Thymus (tissue), 11 donors: ENCODE results near the gene BCL11A. TPM values are rescaled to one million over a fixed set of nuclear protein-coding genes. Genes with fewer than 3 reads are reported as not detected.

Experiments used
- DNase-seq, 9 donors: peaks; one replicate each; pipeline ENCODE4 v3.0.0-alpha.2; 2013; ENCODE audit warnings: low spot score in 9 of 9, low read depth in 6 of 9, missing footprints in 1 of 9
- H3K27ac ChIP-seq, 2 donors: one replicate each; pipeline ENCODE4 v1.5.1; 2013; ENCODE audit warnings: control low read depth in 1 of 2, low read depth in 1 of 2, low read length in 1 of 2, mild to moderate bottlenecking in 1 of 2, moderate library complexity in 1 of 2
- H3K27me3 ChIP-seq, 2 donors: one replicate each; pipeline ENCODE4 v1.5.1; 2013; ENCODE audit warnings: low read length in 1 of 2; ENCODE audit not compliant: control insufficient read depth in 2 of 2, insufficient read depth in 1 of 2
- H3K36me3 ChIP-seq, 2 donors: one replicate each; pipeline ENCODE4 v1.5.1; 2013; ENCODE audit warnings: low read length in 1 of 2, mild to moderate bottlenecking in 1 of 2, moderate library complexity in 1 of 2; ENCODE audit not compliant: control insufficient read depth in 2 of 2, insufficient read depth in 2 of 2
- H3K4me1 ChIP-seq, 2 donors: one replicate each; pipeline ENCODE4 v1.5.1; 2013; ENCODE audit warnings: low read length in 2 of 2; ENCODE audit not compliant: control insufficient read depth in 2 of 2, insufficient read depth in 2 of 2
- H3K4me3 ChIP-seq, 2 donors: one replicate each; pipeline ENCODE4 v1.5.1; 2013; ENCODE audit warnings: low read length in 2 of 2, control low read depth in 1 of 2, mild to moderate bottlenecking in 1 of 2
- H3K9me3 ChIP-seq, 2 donors: one replicate each; pipeline ENCODE4 v1.5.1; 2013; ENCODE audit warnings: low read length in 1 of 2, mild to moderate bottlenecking in 1 of 2; ENCODE audit not compliant: control insufficient read depth in 2 of 2, insufficient read depth in 1 of 2
- WGBS: extraction: QIAGEN DNeasy Blood & Tissue Kit; methylation state at CpG from one replicate; pipeline ENCODE4 v1.1.7; 2013; 5-methylcytosine and 5-hydroxymethylcytosine counted together
- polyA plus RNA-seq: library from polyadenylated mRNA; stranded (reverse); fragments of 200-250 nt; gene quantifications from one replicate; pipeline ENCODE4 v1.2.3, GENCODE V29; 2013
- total RNA-seq: library from RNA; stranded (reverse); fragments of 120-200 nt; gene quantifications from one replicate; pipeline ENCODE4 v1.2.4, GENCODE V29; 2013
- donor health status: healthy.

BCL11A gene
- total and polyA plus RNA-seq, 2 donors: 27.9 to 33.6 TPM

GRCh38 chr2:60459851-60460250, 93.6 kb downstream of the BCL11A start:
- Histone ChIP-seq H3K27me3 (no peaks in the 10 kb centered on the region), H3K9me3 (peaks cover 0 to 1% of the 10 kb centered on the region in 2 donors), H3K4me3 (no peak overlapping the region), H3K27ac (no peak overlapping the region), H3K4me1 (peaks cover 6 to 7% of the 10 kb centered on the region in 2 donors), H3K36me3 (peaks cover 31 to 66% of the 10 kb centered on the region in 2 donors)
- no peak for DNase-seq
- WGBS: 93% methylated on average over 5 of the region's 5 CpGs

GRCh38 chr2:60456115-60456770, 97.2 kb downstream of the BCL11A start:
- Histone ChIP-seq H3K27me3 (no peaks in the 10 kb centered on the region), H3K27ac (peak overlapping the region in 1 of 2 donors; percentile 42), H3K36me3 (peaks cover 29 to 57% of the 10 kb centered on the region in 2 donors), H3K4me3 (no peak overlapping the region), H3K9me3 (no peaks in the 10 kb centered on the region), H3K4me1 (peaks cover 7 to 8% of the 10 kb centered on the region in 2 donors)
- WGBS: 52% methylated on average over 6 of the region's 6 CpGs
- DNase-seq: peak in 3 of 9 donors; percentile 28 to 65 (median 37)

- no peak for DNase-seq
- H3K27ac ChIP-seq: peak overlapping the region in 1 of 2 donors; percentile 31
- WGBS: 97% methylated on average over 9 of the region's 9 CpGs
These were observed 99.6 kb downstream of the BCL11A start for GRCh38 chr2:60453872-60454271.

DNA sequence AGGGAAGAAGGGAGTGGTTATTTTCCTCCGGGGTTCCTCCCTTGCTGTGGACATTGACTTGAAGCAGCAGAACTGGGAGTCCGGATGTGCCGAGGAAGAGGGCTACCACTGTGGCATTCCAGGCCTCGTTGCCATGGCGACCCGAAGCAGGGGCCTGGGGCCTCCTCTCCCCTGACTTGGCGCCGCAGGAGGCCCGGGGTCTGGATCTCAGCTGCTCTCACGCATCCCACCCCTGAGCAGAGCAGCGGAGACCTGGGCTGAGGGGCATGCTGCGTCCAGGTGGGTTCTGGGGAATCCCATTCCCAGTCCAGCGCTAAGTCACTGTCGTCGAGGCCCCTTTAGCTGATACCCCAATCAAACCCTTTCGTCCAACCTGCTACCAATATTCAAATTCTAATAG, 100.2 kb downstream of the BCL11A start:
- Histone ChIP-seq H3K27ac (no peak overlapping the region), H3K4me3 (no peak overlapping the region), H3K4me1 (peaks cover 8 to 16% of the 10 kb centered on the region in 2 donors), H3K9me3 (no peaks in the 10 kb centered on the region), H3K36me3 (peaks cover 18 to 31% of the 10 kb centered on the region in 2 donors), H3K27me3 (no peaks in the 10 kb centered on the region)
- DNase-seq: no peak
- WGBS: 96% methylated on average over 16 of the region's 16 CpGs

More at GRCh38 chr2:60453872-60454271, 99.6 kb downstream of the BCL11A start:
- peaks cover 8 to 16% of the 10 kb centered on the region in 2 donors for H3K4me1 ChIP-seq
- no peak overlapping the region for H3K4me3 ChIP-seq
- no peaks in the 10 kb centered on the region for H3K9me3 ChIP-seq
- H3K36me3 ChIP-seq: peaks cover 18 to 35% of the 10 kb centered on the region in 2 donors
- no peaks in the 10 kb centered on the region for H3K27me3 ChIP-seq

- no peaks in the 10 kb centered on the region for H3K9me3 ChIP-seq
- H3K4me3 ChIP-seq: no peak overlapping the region
- peak overlapping the region in 1 of 2 donors; percentile 56 for H3K27ac ChIP-seq
- peaks cover 18 to 23% of the 10 kb centered on the region in 2 donors for H3K36me3 ChIP-seq
- WGBS: 60% methylated on average over 1 of the region's 1 CpG
- peaks cover 2 to 21% of the 10 kb centered on the region in 2 donors for H3K4me1 ChIP-seq
- H3K27me3 ChIP-seq: no peaks in the 10 kb centered on the region
- peak in 1 of 9 donors; percentile 34 for DNase-seq
These were observed 103.0 kb downstream of the BCL11A start for GRCh38 chr2:60450488-60450887.

DNA sequence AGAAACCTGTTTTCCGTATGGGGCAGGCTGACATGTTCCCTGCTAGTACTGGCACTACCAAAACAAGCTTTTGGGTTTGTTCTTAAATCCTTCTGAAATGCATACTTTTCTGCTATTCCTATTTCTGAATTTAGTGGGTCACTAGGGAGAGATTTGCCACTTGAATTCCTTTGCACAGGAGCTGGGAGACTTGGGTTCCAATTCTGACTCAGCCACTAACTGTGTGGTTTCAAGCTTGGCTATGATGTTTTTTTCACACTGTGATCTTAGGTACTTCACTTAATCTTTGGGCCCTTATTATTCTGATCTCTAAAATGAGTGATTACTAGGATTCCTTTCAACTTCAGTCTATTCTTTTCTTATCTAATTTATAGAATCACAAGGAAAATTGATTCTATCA, 105.5 kb downstream of the BCL11A start:
- Histone ChIP-seq H3K27me3 (no peaks in the 10 kb centered on the region), H3K9me3 (no peaks in the 10 kb centered on the region), H3K4me3 (no peak overlapping the region), H3K4me1 (peaks cover 0 to 21% of the 10 kb centered on the region in 2 donors), H3K36me3 (peaks cover 7 to 10% of the 10 kb centered on the region in 2 donors), H3K27ac (no peak overlapping the region)
- WGBS: 94% methylated on average over 1 of the region's 1 CpG
- DNase-seq: no peak

DNA sequence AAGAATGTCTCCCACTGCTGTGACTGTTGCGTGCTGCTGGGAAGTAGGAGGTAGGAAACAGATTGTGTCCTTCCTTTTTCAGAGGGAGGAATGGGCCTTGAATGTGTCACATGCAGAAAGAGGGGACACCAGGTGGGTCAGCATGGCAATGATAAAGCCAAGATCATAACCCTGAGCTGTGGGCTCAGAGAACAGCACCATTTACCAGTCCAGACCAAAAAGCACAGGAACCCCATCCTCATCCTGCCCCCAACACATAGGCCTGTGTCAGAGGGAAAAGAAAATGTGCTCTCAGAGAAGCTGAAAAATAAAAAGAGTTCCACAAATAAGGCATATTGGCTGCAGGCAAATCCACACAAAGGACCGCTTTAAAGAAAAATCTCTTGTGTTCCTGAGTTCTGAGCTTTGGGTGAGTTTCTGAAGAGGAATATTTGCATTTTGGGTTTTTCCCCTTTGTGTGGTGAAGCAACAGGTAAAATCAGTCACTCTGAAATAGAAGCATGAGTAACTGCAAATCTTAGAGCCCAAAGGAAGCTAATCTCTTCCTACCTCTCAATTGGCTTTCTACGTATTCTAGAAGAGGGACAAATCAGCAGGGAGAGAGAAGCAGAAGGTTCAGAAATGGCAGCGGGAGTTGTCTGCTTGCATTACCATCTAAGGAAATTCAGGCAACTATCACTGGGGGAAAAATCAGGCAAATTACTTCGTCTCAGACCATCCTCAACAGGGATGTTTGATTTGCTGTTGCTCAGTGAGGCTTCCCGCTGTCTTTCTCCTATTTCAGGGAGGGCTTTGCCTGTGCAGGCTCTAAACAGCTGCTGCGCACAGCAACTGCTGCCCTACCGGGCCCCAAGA, 106.8 kb downstream of the BCL11A start:
- WGBS: 94% methylated on average over 8 of the region's 8 CpGs
- no peak for DNase-seq
- Histone ChIP-seq H3K27ac (peak overlapping the region in 1 of 2 donors; percentile 38), H3K36me3 (no peaks in the 10 kb centered on the region), H3K9me3 (peaks cover 0 to 3% of the 10 kb centered on the region in 2 donors), H3K27me3 (no peaks in the 10 kb centered on the region), H3K4me1 (peaks cover 0 to 26% of the 10 kb centered on the region in 2 donors), H3K4me3 (no peak overlapping the region)

DNA sequence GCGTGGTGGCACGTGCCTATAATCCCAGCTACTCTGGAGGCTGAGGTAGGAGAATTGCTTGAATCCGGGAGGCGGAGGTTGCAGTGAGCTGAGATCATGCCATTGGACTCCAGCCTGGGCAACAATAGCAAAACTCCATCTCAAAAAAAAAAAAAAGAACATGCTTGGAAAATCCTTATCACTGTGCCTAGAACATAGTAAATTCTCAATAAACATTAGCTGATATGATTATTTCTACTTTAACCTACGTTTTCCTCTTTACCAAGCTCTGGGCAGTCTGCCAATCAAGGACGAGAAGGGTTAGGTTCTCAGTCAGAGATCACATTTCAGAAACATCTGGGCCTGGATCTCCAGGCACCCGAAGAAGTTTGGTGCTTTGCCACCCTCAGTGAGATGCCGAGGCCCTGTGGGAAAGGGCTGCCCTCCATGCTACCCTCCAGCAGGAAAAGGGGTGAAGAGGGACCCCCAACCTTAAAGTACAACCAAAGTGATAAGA, 107.7 kb downstream of the BCL11A start:
- H3K4me3 ChIP-seq: no peak overlapping the region
- H3K27ac ChIP-seq: no peak overlapping the region
- H3K9me3 ChIP-seq: peaks cover 0 to 3% of the 10 kb centered on the region in 2 donors
- H3K27me3 ChIP-seq: no peaks in the 10 kb centered on the region
- WGBS: 74% methylated on average over 8 of the region's 8 CpGs
- DNase-seq: no peak
- no peaks in the 10 kb centered on the region for H3K36me3 ChIP-seq
- H3K4me1 ChIP-seq: peaks cover 0 to 22% of the 10 kb centered on the region in 2 donors

GRCh38 chr2:60442608-60443007, 110.8 kb downstream of the BCL11A start:
- no peaks in the 10 kb centered on the region for H3K36me3 ChIP-seq
- H3K4me1 ChIP-seq: peaks cover 4 to 38% of the 10 kb centered on the region in 2 donors
- H3K27me3 ChIP-seq: no peaks in the 10 kb centered on the region
- 95% methylated on average over 3 of the region's 3 CpGs for WGBS
- no peak overlapping the region for H3K27ac ChIP-seq
- no peak for DNase-seq
- peaks cover 0 to 3% of the 10 kb centered on the region in 2 donors for H3K9me3 ChIP-seq
- H3K4me3 ChIP-seq: no peak overlapping the region
